HG03439 (cell line): Measurements from ENCODE around the gene WBP1L.
"Not testable (repeated sequence)": the region's sequence is repeated elsewhere in the genome, so short reads cannot be mapped to it uniquely, and the experiment has no call there.

Experiments
- ATAC-seq: cut with Tn5 transposase; IDR thresholded peaks from one replicate; pipeline ENCODE4 v1.9.1; 2021; ENCODE audit warnings: mild to moderate bottlenecking, moderate library complexity; ENCODE audit not compliant: unreplicated experiment

WBP1L gene

DNA sequence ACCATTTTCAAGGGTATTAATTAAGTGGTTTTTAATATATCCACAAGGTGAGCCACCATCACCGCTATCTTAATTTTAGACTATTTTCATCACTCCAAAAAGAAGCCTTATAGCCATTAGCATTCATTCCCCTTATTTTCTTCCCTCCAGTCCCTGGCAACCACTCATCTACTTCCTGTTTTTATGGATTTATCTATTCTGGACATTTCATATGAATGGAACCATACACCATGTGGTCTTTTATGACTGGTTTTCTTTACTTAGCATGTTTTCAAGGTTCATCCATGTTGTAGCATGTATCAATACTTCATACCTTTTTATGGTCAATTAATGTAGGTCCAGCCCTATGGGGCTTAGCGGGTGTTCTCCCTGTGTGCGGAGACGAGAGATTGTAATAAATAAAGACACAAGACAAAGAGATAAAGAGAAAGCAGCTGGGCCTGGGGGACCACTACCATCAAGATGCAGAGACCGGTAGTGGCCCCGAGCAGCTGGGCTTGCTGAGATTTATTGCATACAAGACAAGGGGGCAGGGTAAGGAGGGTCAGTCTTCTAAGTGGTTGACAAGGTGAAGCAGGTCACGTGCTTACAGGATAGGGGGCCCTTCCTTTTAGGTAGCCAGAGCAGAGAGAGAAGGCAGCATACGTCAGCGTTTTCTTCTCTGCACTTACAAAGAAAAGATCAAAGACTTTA, 14.6 kb downstream of the WBP1L start:
- no peak for ATAC-seq

GRCh38 chr10:102758933-102759262, 15.2 kb downstream of the WBP1L start:
- ATAC-seq, result not testable (repeated sequence)

DNA sequence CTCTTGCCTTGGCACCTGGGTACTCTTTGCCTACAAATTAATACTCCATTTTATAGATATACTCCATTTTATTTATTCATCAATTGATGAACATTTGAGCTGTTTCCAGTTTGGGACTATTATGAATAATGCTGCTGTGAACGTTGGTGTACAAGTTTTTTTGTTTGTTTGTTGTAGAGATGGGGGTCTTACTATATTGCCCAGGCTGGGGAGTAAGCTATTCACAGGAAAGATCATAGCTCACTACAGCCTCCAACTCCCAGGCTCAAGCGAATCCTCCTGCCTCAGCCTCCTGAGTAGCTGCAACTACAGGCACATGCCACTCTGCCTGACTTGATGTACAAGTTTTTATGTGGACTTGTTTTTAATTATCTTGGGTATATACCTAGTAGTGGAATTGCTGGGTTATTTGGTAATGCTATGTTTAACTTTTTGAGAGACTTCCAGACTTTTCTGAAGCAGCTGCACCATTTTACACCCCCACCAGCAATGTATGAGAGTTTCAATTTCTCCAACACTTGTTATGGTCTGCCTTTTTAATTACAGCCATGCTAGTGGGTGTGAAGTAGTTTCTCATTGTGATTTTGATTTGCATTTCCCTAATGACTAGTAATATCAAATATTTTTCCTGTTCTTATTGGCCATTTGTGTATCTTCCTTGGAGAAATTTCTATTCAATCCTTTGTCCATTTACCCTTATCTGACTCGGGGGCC, 15.9 kb downstream of the WBP1L start:
- no peak for ATAC-seq

- ATAC-seq, result no peak
These were observed 18.2 kb downstream of the WBP1L start for GRCh38 chr10:102761981-102762380.

DNA sequence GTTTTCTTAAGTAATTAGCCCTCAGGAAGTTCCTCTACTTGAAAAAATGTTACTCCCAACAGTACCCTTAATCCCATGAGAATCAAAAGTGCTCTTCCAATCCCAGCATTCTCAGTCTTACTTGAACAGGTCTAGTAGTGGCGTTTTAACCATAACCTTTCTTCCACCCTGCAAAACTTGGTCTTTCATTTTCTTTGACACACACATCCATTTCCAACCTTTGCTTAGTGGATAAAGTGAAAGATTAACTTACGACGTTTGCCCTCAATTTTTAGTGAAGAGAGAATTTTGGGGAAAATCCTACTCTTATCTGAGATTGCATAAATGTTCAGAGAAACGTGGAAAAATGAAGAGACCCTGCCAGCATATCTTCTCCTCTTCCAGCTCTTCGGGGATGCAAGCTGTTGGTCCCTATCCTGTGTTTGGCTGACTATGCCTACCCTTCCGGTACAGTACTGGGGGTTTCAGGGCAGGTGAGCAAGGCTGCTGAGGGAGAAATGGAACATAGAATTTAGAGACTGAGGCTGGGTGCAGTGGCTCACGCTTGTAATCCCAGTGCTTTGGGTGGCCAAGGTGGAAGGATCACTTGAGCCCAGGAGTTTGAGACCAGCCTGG, 18.8 kb downstream of the WBP1L start:
- ATAC-seq, result no peak

GRCh38 chr10:102763037-102763607, 19.4 kb downstream of the WBP1L start:
- no peak for ATAC-seq

GRCh38 chr10:102764470-102765161, 20.9 kb downstream of the WBP1L start:
- ATAC-seq, result no peak

DNA sequence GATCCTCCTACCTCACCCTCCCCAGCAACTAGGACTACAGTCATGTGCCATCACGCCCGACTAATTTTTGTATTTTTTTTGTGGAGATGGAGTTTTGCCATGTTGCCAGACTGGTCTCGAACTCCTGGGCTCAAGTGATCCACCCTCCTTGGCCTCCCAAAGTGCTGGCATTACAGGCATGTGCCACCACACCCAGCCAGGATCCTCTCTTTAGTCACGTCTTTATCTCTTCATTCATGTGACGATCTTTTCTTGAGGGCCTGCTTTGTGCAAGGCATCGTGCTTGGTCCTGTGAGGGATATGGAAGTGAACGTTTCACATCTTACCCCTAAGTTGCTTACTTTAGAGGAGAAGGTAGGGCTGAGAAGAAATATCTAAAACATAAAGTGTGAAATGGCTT, 21.6 kb downstream of the WBP1L start:
- ATAC-seq, result no peak

DNA sequence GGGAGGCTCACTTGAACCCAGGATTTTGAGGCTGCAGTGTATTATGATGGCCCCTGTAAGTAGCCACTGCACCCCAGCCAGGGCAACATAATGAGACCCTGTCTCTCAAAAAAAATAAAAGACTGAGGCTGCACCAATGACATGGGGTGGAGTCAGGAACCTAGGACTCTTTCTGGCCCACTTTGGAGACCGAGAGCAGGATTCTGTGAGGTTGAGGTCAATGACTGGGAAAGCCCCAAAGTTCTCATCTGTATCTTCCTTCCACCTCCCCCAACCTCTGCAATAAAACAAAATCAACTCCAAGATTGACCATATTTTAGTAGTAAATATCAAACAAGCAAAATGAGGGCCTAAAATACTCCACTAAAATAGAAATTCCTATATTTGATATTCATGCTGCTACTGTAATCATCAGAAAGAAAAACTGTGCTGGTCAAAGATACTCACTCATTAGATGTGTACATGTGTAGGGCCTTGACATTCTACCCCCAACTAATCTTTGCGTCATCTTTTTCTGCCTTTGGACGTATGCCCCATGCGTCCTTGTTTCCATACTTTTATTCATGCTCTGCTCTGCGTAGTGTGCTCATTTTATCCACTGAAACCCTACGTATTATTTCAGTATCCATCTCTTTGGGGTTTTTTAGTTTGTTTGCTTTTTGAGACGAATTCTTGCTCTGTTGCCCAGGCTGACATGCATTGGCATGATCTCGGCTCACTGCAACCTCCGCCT, 23.8 kb downstream of the WBP1L start:
- no peak for ATAC-seq

DNA sequence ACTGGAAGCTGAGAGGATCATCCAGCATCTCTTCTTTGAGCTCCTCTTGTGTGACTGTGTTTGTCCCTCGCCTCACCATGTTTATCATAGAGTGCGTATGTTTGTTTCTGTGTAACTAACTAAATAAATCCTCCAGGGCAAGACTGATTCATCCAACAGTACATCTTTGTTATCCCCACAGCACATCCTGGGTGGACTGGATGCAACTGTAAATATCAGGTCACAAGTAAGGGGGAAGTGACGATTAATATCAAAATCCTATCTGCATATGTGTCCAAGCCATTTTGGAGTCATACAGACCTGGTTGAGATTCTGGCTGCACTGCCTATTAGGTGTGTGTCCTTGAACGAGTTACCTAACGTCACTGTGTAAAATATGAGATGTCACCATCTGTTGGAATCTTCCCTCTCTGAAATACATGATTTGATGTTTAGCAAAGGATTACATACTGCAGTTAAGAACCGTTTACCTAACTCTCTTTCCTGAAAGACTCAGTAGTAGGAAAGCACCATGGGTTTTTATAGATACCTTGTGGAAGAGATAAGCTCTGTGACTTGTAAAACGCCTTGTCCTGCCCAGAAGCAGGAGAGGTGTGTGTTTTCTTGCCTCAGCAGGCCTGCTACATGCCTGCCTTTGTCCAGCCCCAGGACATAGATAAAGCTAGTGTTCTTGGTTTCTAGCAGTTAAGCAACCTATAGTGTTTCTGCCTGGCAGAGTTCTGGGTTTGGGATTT, 25.8 kb downstream of the WBP1L start:
- no peak for ATAC-seq

DNA sequence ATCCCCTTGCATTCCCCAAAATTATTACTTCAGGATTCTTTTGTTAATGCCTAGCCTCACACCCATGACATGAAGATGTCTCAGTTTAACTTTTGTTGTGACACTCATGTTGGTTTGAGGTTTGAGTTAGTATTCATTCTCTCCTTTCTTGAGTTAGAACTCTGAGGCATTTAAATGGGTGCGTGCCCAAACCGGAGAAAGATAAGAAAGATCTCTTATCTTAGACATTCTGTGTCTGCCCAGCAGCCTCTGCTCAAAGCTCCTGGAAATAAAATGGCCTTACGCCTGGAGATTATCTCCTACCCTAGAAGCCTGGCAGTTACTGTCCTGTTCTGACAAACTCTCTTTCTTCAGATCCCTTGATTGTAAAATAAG, 26.3 kb downstream of the WBP1L start:
- no peak for ATAC-seq

GRCh38 chr10:102770792-102771191, 27.0 kb downstream of the WBP1L start:
- no peak for ATAC-seq

DNA sequence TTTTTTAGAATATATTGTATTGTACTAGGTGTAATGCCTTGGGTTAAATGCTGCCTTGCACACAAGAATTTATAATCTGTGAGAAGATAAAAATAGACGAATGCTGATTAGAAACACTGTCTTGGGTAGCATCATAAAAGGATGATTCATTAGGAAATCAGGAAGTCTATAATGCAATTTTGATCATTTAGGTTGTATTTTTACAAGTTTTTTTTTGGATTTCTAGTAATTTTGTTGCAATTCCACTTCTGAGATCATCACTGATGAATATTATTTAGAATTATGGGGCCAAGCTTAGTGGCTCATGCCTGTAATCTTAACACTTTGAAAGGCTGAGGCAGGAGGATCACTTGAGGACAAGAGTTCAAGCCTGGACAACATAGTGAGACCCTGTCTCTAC, 29.6 kb downstream of the WBP1L start:
- ATAC-seq, result no peak

DNA sequence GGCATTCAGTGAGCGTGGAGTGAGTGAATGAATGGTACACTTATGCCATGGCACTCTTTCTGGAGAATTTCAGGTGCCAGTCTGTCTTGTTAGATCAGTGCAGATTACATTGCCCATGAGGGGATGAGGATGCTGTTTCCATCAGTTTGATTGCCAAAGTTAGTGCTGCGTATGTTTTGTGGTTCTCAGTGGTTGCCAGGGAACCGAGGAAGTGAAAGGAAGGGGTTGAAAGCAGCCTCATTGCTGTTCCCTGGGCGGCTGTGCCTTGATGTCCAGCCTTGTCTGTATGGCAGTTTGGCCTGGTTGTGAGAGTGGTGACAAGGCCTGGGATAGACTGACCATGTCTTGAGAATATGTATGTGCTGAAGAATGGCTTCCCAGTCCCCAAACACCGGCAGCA, 30.2 kb downstream of the WBP1L start:
- ATAC-seq, result no peak

DNA sequence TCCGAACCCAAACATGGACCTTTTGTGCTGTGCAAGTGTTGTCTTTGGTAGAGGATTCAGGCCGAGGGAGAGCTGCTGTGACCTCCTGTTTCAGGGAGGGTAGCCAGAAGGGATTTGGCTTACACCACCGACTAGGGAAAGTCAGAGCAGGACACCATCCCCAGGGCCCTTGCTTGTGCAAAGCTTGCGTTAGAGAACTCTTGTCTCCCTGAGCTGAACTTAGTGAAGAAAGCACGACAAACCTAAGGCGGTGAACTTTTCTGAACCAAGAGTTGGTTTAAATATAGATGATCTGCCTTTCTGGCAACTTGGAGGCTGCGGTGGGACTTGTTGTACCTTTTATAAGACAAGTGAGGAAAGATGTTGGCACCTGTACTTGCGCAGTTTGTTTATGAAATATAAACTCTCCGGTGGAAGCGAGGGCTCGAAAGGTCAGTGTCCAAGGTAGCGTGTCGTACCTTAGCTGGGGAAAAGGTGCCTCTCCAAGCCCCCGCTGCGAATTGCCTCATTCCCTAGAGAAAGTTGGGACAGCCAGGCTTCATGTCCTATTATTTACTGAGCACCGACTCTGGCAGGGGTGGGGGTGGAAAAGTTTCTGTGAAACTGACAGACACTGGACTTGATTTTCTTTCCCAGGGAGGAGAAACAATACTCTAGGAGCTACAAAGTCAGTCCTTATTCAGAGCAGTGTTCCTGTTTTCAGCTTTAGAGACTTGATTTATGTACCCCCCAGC, 31.6 kb downstream of the WBP1L start:
- ATAC-seq, result no peak

- ATAC-seq, result no peak
These were observed 32.4 kb downstream of the WBP1L start for GRCh38 chr10:102775935-102776669.

GRCh38 chr10:102776779-102777456, 33.2 kb downstream of the WBP1L start:
- no peak for ATAC-seq
